ENCODE data around the gene MLF2. TPM values are rescaled to one million over a fixed set of nuclear protein-coding genes. Genes with fewer than 3 reads are reported as not detected.

The MLF2 gene
- total and polyA plus RNA-seq, 2 of the 13 experiments (the other 11 are each of a cell fraction or from before 2014, with no cell fraction given): 88.1 to 167 TPM

DNA sequence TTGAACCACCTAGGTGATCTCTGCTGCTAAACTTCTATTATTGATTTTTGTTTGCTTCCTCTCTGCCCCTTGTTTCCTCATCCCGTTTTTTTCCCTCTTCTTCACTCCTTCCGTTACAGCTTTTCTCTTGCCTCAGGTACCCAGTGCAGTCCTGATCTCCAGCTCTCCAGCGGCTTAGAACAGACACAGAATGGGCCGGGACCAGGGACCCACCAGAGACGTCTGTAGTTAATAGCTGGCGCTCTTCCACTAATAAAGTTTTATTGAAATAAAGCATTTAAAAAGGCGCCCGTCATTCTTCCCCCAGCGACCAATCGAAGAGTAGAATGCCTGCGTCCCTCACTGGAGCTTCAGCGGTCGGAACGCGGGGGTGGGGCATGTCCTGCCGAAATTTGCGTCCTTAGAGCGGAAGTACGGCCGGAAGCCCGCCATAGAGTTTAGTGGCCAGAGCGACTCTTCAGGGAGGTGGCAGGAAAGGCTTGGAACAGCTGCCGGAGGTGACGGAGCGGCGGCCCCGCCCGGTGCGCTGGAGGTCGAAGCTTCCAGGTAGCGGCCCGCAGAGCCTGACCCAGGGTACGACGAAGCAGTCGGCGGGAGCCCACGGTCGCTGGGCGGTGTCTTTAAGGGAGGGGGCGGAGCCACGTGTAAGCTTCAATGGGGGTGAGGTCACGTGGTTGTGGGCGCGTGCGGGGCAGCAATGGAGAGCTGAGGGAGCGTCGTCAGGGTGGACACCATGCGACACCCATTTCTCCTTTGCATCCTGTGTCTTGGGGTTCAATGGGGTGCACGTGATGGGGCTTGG, 29.1 kb downstream of the MLF2 start, which contains the start of gene COPS7A (continued):
- TF ChIP-seq HNRNPL (IDR thresholded peaks at IDR 0.05; ENCODE audit: low read depth, low read length) (0 out of 2 replicates have a peak, but pooled peaks have one; percentile 61), REL (CRISPR knock-in tag; conservative IDR thresholded peaks at IDR 0.05) (peak; percentile 93), EZH2 (conservative IDR thresholded peaks at IDR 0.05; ENCODE audit: low read depth, low read length) (no peak), ZMAT5 (CRISPR knock-in tag; IDR thresholded peaks at IDR 0.05; ENCODE audit: borderline replicate concordance, low read depth) (no peak), AGO2 (optimal IDR thresholded peaks at IDR 0.05; ENCODE audit: low read depth, low read length) (peak; percentile 36), REPIN1 (CRISPR knock-in tag; IDR thresholded peaks at IDR 0.05; ENCODE audit: borderline replicate concordance, low read depth) (peak; percentile 85), KDM4B (CRISPR knock-in tag; IDR thresholded peaks at IDR 0.05) (no peak), ZNF850 (CRISPR knock-in tag; conservative IDR thresholded peaks at IDR 0.05) (no peak), XRCC5 (optimal IDR thresholded peaks at IDR 0.05; ENCODE audit: low read length) (peak; percentile 95), ZNF263 (CRISPR knock-in tag; IDR thresholded peaks at IDR 0.05) (0 out of 2 replicates have a peak, but pooled peaks have one; percentile 48), ARHGAP35 (CRISPR knock-in tag; IDR thresholded peaks at IDR 0.05; ENCODE audit: borderline replicate concordance) (peak; percentile 83), ZNF678 (CRISPR knock-in tag; IDR thresholded peaks at IDR 0.05) (peak; percentile 86; the same call in 1 of the 2 replicates), RXRB (CRISPR knock-in tag; IDR thresholded peaks at IDR 0.05; ENCODE audit: borderline replicate concordance) (peak; percentile 75), TEAD3 (CRISPR knock-in tag; optimal IDR thresholded peaks at IDR 0.05; ENCODE audit: borderline replicate concordance) (peak; percentile 80), FOXP1 (IDR thresholded peaks at IDR 0.05) (no peak), FOXP1 (CRISPR knock-in tag; IDR thresholded peaks at IDR 0.05) (peak; percentile 27; the same call in 1 of the 2 replicates), SATB2 (CRISPR knock-in tag; IDR thresholded peaks at IDR 0.05) (peak; percentile 69; the same call in 1 of the 2 replicates), KAT2B (IDR thresholded peaks at IDR 0.05; ENCODE audit: borderline replicate concordance, low read depth, low read length) (no peak), ARID3A (IDR thresholded peaks at IDR 0.05; ENCODE audit: low read depth, low read length) (peak; percentile 45), RBFOX2 (IDR thresholded peaks at IDR 0.05; ENCODE audit: low read depth, low read length) (peak; percentile 89), ZFP82 (CRISPR knock-in tag; IDR thresholded peaks at IDR 0.05; ENCODE audit: borderline replicate concordance) (no peak), CCAR2 (optimal IDR thresholded peaks at IDR 0.05; ENCODE audit: low read depth, low read length) (peak; percentile 85), CAMTA2 (CRISPR knock-in tag; IDR thresholded peaks at IDR 0.05; ENCODE audit: borderline replicate concordance) (peak; percentile 86)
- TF ChIP-seq, protein P1, sequence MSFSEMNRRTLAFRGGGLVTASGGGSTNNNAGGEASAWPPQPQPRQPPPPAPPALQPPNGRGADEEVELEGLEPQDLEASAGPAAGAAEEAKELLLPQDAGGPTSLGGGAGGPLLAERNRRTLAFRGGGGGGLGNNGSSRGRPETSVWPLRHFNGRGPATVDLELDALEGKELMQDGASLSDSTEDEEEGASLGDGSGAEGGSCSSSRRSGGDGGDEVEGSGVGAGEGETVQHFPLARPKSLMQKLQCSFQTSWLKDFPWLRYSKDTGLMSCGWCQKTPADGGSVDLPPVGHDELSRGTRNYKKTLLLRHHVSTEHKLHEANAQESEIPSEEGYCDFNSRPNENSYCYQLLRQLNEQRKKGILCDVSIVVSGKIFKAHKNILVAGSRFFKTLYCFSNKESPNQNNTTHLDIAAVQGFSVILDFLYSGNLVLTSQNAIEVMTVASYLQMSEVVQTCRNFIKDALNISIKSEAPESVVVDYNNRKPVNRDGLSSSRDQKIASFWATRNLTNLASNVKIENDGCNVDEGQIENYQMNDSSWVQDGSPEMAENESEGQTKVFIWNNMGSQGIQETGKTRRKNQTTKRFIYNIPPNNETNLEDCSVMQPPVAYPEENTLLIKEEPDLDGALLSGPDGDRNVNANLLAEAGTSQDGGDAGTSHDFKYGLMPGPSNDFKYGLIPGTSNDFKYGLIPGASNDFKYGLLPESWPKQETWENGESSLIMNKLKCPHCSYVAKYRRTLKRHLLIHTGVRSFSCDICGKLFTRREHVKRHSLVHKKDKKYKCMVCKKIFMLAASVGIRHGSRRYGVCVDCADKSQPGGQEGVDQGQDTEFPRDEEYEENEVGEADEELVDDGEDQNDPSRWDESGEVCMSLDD (CRISPR knock-in tag; IDR thresholded peaks at IDR 0.05; ENCODE audit: borderline replicate concordance): no peak
- TF ChIP-seq, protein P2, sequence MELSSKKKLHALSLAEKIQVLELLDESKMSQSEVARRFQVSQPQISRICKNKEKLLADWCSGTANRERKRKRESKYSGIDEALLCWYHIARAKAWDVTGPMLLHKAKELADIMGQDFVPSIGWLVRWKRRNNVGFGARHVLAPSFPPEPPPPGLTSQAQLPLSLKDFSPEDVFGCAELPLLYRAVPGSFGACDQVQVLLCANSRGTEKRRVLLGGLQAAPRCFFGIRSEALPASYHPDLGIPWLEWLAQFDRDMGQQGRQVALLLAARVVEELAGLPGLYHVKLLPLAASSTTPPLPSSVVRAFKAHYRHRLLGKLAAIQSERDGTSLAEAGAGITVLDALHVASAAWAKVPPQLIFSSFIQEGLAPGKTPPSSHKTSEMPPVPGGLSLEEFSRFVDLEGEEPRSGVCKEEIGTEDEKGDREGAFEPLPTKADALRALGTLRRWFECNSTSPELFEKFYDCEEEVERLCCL (CRISPR knock-in tag; IDR thresholded peaks at IDR 0.05; ENCODE audit: borderline replicate concordance): no peak
